GM06990 (cell line): ENCODE measurements around the gene NHLRC2.
A peak's percentile ranks its signal among the peaks of the same experiment; 100 is the strongest.

Experiments
- DNase-seq: peaks from one replicate; pipeline ENCODE4 v3.0.0-alpha.2; 2011; ENCODE audit not compliant: insufficient read length; ENCODE audit errors: extremely low read depth
- H3K27me3 ChIP-seq: replicated peaks from 2 replicates; pipeline ENCODE4 v1.6.0; 2011; ENCODE audit warnings: low read length; ENCODE audit not compliant: control insufficient read depth, insufficient read depth
- H3K36me3 ChIP-seq: 2 replicates; pipeline ENCODE4 v1.5.1; 2011; ENCODE audit warnings: low read length; ENCODE audit not compliant: control insufficient read depth, insufficient read depth
- H3K4me3 ChIP-seq: replicated peaks from 2 replicates; pipeline ENCODE4 v1.5.1; 2011; ENCODE audit warnings: low read depth, mild to moderate bottlenecking, control low read depth, low read length
- CTCF ChIP-seq: IDR thresholded peaks from 2 replicates; pipeline ENCODE4 v1.5.1; 2011; ENCODE audit warnings: low read length, control low read depth, mild to moderate bottlenecking, inconsistent platforms; ENCODE audit not compliant: insufficient read depth, poor library complexity, severe bottlenecking

NHLRC2 gene

GRCh38 chr10:113865901-113866300 lies 11.4 kb downstream of the NHLRC2 start:
- peaks cover 1% of the 10 kb centered on the region for H3K36me3 ChIP-seq
- no peak for TF ChIP-seq CTCF
- no peaks in the 10 kb centered on the region for H3K27me3 ChIP-seq
- no peak for DNase-seq
- H3K4me3 ChIP-seq, result no peak overlapping the region

GRCh38 chr10:113866551-113867394 lies 12.3 kb downstream of the NHLRC2 start:
- DNase-seq, result no peak
- no peaks in the 10 kb centered on the region for H3K27me3 ChIP-seq
- TF ChIP-seq CTCF, result no peak
- H3K36me3 ChIP-seq, result no peaks in the 10 kb centered on the region; the same call in 1 of the 2 replicates
- H3K4me3 ChIP-seq, result no peak overlapping the region

GRCh38 chr10:113867904-113868303 lies 13.4 kb downstream of the NHLRC2 start:
- no peak overlapping the region for H3K4me3 ChIP-seq
- no peak for DNase-seq
- TF ChIP-seq CTCF, result no peak
- H3K27me3 ChIP-seq, result no peaks in the 10 kb centered on the region
- H3K36me3 ChIP-seq, result no peaks in the 10 kb centered on the region

- no peak for DNase-seq
- Histone ChIP-seq H3K4me3 (no peak overlapping the region), H3K36me3 (no peaks in the 10 kb centered on the region), H3K27me3 (no peaks in the 10 kb centered on the region)
- no peak for TF ChIP-seq CTCF
These were observed 15.3 kb downstream of the NHLRC2 start for GRCh38 chr10:113869789-113870188.

- Histone ChIP-seq H3K4me3 (no peak overlapping the region), H3K27me3 (no peaks in the 10 kb centered on the region), H3K36me3 (no peaks in the 10 kb centered on the region; the same call in 1 of the 2 replicates)
- peak; percentile 49 for TF ChIP-seq CTCF
- DNase-seq, result no peak
These were observed 17.9 kb downstream of the NHLRC2 start for GRCh38 chr10:113872139-113873030.
